Fibroblast of mammary gland (primary cell): Measurements from ENCODE around the gene PCNT.

Source experiments
- DNase-seq: peaks from one replicate; pipeline ENCODE4 v3.0.0-alpha.2; 2010; ENCODE audit warnings: low read depth
- H3K4me3 ChIP-seq: 2 replicates; pipeline ENCODE4 v1.5.1; 2011; ENCODE audit warnings: low read depth, mild to moderate bottlenecking, low read length, moderate library complexity; ENCODE audit not compliant: control insufficient read depth
- TF ChIP-seq, protein P1 (sequence below): conservative IDR thresholded peaks from 2 replicates; pipeline ENCODE4 v1.5.1; 2011; ENCODE audit warnings: low read depth, low read length, inconsistent platforms; ENCODE audit not compliant: control insufficient read depth, insufficient read depth

PCNT gene

DNA sequence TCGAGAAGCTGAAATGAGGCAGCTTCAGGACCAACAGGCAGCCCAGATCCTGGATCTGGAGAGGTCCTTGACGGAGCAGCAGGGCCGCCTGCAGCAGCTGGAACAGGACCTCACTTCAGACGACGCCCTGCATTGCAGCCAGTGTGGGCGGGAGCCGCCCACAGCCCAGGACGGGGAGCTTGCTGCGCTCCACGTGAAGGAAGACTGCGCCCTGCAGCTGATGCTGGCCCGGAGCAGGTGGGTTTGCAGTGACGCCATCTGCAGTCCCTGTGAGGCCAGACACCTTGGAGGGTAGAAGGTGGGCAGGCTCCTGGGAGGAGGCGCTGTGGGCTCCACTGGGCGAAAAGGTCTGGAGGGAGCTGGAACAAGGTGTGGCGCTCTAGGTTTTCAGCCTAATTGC, 39.7 kb downstream of the PCNT start:
- no peak for DNase-seq
- no peak overlapping the region for H3K4me3 ChIP-seq
- TF ChIP-seq, protein P1, sequence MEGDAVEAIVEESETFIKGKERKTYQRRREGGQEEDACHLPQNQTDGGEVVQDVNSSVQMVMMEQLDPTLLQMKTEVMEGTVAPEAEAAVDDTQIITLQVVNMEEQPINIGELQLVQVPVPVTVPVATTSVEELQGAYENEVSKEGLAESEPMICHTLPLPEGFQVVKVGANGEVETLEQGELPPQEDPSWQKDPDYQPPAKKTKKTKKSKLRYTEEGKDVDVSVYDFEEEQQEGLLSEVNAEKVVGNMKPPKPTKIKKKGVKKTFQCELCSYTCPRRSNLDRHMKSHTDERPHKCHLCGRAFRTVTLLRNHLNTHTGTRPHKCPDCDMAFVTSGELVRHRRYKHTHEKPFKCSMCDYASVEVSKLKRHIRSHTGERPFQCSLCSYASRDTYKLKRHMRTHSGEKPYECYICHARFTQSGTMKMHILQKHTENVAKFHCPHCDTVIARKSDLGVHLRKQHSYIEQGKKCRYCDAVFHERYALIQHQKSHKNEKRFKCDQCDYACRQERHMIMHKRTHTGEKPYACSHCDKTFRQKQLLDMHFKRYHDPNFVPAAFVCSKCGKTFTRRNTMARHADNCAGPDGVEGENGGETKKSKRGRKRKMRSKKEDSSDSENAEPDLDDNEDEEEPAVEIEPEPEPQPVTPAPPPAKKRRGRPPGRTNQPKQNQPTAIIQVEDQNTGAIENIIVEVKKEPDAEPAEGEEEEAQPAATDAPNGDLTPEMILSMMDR, result no peak

GRCh38 chr21:46366091-46366490, 42.1 kb downstream of the PCNT start:
- no peak overlapping the region for H3K4me3 ChIP-seq
- TF ChIP-seq, protein P1, result no peak
- no peak for DNase-seq

DNA sequence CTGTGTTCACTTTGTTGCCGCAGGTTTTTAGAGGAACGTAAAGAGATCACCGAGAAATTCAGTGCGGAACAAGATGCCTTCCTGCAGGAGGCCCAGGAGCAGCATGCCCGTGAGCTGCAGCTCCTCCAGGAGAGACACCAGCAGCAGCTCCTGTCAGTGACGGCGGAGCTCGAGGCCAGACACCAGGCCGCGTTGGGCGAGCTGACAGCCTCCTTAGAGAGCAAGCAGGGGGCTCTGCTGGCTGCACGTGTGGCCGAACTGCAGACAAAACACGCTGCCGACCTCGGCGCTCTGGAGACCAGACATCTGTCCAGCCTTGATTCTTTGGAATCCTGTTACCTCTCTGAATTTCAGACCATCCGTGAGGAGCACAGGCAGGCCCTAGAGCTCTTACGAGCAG, 42.6 kb downstream of the PCNT start:
- TF ChIP-seq, protein P1, result no peak
- no peak for DNase-seq
- H3K4me3 ChIP-seq, result no peak overlapping the region

DNA sequence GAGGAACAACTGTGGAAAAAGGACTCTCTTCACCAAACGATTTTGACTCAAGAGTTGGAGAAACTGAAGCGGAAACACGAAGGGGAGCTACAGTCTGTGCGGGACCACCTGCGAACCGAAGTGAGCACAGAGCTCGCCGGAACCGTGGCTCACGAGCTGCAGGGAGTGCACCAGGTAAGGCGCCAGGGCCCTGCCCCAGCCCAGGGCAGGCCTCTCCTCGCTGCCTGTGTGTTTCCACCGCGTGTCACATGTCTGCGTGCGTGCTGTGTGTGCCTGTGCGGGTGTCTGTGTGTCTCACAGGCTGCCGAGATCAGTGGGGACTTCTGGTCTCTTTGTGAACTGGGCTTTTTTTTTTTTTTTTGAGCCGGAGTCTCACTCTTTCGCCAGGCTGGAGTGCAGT, 43.0 kb downstream of the PCNT start:
- DNase-seq, result no peak
- TF ChIP-seq, protein P1, result no peak
- no peak overlapping the region for H3K4me3 ChIP-seq

DNA sequence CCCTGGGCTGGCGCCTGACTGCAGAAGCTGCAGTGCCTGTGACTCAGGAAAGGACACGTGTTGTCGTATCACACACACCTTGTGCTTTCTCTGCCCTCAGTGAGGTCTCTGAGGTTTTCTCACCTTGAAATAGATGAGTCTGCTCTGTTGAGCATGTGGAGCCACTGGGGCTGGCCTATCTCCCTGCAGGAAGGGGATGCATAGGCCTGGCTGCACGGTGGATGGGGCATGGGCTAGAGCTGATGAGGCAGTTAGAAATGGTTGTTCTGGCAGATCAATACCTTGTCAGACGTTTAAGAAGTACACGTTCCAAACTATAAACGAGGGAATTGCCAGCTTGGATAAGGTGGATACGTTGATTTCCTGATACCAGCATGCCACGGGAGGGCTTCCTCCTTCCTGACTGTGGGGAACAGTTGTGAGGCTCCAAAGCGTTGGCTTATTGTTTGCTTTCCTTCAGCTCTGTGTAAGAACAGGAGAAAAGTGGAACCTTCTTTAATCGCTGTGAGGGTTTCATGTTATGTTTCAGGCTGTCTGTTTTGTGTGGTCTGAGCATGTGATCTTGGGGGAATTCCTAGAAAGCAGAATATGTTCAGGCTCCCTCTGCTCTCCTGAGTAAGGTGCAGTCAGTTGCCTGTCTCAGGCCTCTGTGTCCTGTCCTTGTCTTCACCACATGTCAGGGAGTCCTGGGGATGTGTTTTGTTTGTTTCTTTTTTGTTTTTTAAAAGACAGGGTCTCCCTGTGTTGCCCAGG, 44.8 kb downstream of the PCNT start:
- DNase-seq, result no peak
- TF ChIP-seq, protein P1, result no peak
- no peak overlapping the region for H3K4me3 ChIP-seq

- TF ChIP-seq, protein P1, result no peak
- H3K4me3 ChIP-seq, result no peak overlapping the region
- no peak for DNase-seq
These were observed 45.7 kb downstream of the PCNT start for GRCh38 chr21:46369520-46370235.
